Measurements from ENCODE around the gene LIME1. TPM values are rescaled to one million over a fixed set of nuclear protein-coding genes. Genes with fewer than 3 reads are reported as not detected.

Gene LIME1
- total RNA-seq, 4 donors from 2014 or later, result 12.2 to 36.5 (median 16.9) TPM

DNA sequence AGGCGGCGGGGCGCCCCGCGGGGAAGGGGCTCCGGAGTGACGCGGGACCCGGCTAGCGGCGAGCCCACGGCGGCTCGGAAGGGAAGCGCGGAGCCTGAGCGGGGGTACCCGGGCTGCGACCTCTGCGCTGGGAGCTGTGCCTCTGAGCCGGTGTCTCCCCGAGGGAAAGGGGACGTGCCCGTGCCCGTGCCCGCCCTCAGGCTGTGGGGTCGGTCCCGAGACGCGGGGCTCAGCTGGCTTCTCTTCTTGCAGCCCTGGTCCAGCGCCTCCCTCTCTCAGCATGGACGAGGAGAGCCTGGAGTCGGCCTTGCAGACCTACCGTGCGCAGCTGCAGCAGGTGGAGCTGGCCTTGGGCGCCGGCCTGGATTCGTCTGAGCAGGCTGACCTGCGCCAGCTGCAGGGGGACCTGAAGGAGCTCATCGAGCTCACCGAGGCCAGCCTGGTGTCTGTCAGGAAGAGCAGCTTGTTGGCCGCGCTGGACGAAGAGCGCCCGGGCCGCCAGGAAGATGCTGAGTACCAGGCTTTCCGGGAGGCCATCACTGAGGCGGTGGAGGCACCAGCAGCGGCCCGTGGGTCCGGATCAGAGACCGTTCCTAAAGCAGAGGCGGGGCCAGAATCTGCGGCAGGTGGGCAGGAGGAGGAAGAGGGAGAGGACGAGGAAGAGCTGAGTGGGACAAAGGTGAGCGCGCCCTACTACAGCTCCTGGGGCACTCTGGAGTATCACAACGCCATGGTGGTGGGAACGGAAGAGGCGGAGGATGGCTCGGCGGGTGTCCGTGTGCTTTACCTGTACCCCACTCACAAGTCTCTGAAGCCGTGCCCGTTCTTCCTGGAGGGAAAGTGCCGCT, 27.9 kb upstream of the LIME1 start:
- peak; percentile 67 to 79 for DNase-seq (ENCODE audit: low spot score in 2 of 2)
- H3K27ac ChIP-seq, result peak overlapping the region; percentile 94
- H3K27me3 ChIP-seq, result no peaks in the 10 kb centered on the region
- no peak for TF ChIP-seq POLR2A (IDR thresholded peaks at IDR 0.05)
- no peak for TF ChIP-seq POLR2AphosphoS5 (IDR thresholded peaks at IDR 0.05)
- TF ChIP-seq, protein P1, sequence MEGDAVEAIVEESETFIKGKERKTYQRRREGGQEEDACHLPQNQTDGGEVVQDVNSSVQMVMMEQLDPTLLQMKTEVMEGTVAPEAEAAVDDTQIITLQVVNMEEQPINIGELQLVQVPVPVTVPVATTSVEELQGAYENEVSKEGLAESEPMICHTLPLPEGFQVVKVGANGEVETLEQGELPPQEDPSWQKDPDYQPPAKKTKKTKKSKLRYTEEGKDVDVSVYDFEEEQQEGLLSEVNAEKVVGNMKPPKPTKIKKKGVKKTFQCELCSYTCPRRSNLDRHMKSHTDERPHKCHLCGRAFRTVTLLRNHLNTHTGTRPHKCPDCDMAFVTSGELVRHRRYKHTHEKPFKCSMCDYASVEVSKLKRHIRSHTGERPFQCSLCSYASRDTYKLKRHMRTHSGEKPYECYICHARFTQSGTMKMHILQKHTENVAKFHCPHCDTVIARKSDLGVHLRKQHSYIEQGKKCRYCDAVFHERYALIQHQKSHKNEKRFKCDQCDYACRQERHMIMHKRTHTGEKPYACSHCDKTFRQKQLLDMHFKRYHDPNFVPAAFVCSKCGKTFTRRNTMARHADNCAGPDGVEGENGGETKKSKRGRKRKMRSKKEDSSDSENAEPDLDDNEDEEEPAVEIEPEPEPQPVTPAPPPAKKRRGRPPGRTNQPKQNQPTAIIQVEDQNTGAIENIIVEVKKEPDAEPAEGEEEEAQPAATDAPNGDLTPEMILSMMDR (IDR thresholded peaks at IDR 0.05), result no peak
- TF ChIP-seq EP300 (IDR thresholded peaks at IDR 0.05), result no peak
- no peaks in the 10 kb centered on the region for H3K9me3 ChIP-seq
- peak overlapping the region; percentile 94 for H3K4me3 ChIP-seq
- H3K36me3 ChIP-seq, result peaks cover 60% of the 10 kb centered on the region
- peaks cover 26% of the 10 kb centered on the region for H3K4me1 ChIP-seq
- 55% methylated on average over 25 of the region's 67 CpGs for WGBS

DNA sequence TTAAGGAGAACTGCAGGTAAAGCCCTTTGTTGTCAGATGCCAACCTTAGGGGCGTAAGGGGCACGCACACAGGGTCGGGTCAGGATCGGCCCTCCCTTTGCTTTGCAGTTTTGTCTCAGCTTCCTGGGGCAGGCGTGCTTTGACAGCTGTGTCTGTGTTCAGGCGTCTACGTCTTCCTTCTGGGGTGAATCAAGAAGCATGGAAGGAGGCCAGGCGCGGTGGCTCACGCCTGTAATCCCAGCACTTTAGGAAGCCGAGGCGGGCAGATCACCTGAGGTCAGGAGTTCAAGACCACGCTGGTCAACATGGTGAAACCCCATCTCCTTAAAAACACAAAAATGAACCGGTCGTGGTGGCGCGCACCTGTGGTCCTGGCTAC, 27.3 kb upstream of the LIME1 start:
- TF ChIP-seq EP300 (IDR thresholded peaks at IDR 0.05), result no peak
- TF ChIP-seq POLR2AphosphoS5 (IDR thresholded peaks at IDR 0.05), result no peak
- TF ChIP-seq, protein P1 (IDR thresholded peaks at IDR 0.05), result no peak
- no peak for TF ChIP-seq POLR2A (IDR thresholded peaks at IDR 0.05)
- Histone ChIP-seq H3K36me3 (peaks cover 56% of the 10 kb centered on the region), H3K9me3 (no peaks in the 10 kb centered on the region), H3K27me3 (no peaks in the 10 kb centered on the region), H3K4me1 (peaks cover 26% of the 10 kb centered on the region), H3K4me3 (peak overlapping the region; percentile 94), H3K27ac (no peak overlapping the region)
- 94% methylated on average over 17 of the region's 17 CpGs for WGBS
- peak; percentile 61 to 73 for DNase-seq (ENCODE audit: low spot score in 2 of 2)

DNA sequence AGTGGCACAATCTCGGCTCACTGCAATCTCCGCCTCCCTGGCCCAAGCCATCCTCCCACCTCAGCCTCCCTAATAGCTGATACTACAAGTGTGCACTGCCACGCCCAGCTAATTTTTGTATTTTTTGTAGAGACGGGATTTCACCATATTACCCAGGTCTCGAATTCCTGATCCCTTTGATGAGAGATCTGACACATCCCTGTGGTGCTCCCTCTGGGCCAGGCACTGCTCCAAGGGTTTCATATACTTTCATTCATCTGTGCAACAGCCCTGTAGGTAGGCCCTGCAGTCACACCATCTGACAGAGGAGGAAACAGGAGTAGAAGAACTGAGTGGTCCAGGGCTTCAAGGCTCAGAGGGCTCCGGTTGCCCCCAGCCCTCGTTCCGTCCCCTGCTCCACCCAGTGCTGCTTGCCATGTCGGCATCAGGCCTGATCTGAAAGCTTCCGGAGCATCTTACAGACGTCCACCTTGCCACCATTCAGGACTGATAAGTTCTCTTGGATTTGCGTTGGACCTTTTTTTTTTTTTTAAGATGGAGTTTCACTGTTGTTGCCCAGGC, 25.3 kb upstream of the LIME1 start:
- Histone ChIP-seq H3K4me3 (no peak overlapping the region), H3K27ac (no peak overlapping the region), H3K9me3 (peaks cover 9% of the 10 kb centered on the region), H3K4me1 (peaks cover 23% of the 10 kb centered on the region), H3K36me3 (peaks cover 51% of the 10 kb centered on the region), H3K27me3 (no peaks in the 10 kb centered on the region)
- 81% methylated on average over 12 of the region's 12 CpGs for WGBS
- DNase-seq (ENCODE audit: low spot score in 2 of 2), result peak; percentile 47 to 51
- TF ChIP-seq POLR2A (IDR thresholded peaks at IDR 0.05) (no peak), POLR2AphosphoS5 (IDR thresholded peaks at IDR 0.05) (no peak), EP300 (IDR thresholded peaks at IDR 0.05) (no peak)
- TF ChIP-seq, protein P1 (IDR thresholded peaks at IDR 0.05), result no peak

DNA sequence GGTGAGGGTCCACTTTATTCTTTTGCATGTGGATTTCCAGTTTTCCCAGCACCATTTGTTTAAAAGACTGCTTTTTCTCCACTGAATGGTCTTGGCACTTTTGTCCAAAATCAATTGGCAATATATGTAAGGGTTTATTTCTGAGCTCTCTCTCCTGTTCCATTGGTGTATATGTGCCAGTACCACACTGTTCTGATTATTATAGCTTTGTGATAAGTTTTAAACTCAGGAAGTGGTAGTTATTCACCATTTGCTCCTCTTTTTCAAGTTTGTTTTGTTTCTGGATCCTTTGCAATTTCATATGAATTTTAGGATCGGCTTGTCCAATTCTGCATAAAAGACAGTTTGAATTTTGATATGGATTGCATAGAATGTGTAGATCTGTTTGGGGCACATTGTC, 24.3 kb upstream of the LIME1 start:
- TF ChIP-seq POLR2AphosphoS5 (IDR thresholded peaks at IDR 0.05) (no peak), POLR2A (IDR thresholded peaks at IDR 0.05) (no peak), EP300 (IDR thresholded peaks at IDR 0.05) (no peak)
- TF ChIP-seq, protein P1 (IDR thresholded peaks at IDR 0.05), result no peak
- no peak for DNase-seq (ENCODE audit: low spot score in 2 of 2)
- Histone ChIP-seq H3K4me1 (peaks cover 14% of the 10 kb centered on the region), H3K36me3 (peaks cover 53% of the 10 kb centered on the region), H3K9me3 (peaks cover 9% of the 10 kb centered on the region), H3K27ac (no peak overlapping the region), H3K4me3 (no peak overlapping the region), H3K27me3 (no peaks in the 10 kb centered on the region)
- WGBS, result 100% methylated on average over 1 of the region's 1 CpG

- TF ChIP-seq EP300 (IDR thresholded peaks at IDR 0.05), result no peak
- TF ChIP-seq POLR2AphosphoS5 (IDR thresholded peaks at IDR 0.05), result no peak
- TF ChIP-seq, protein P1 (IDR thresholded peaks at IDR 0.05), result no peak
- TF ChIP-seq POLR2A (IDR thresholded peaks at IDR 0.05), result no peak
- Histone ChIP-seq H3K4me3 (no peak overlapping the region), H3K27ac (no peak overlapping the region), H3K27me3 (no peaks in the 10 kb centered on the region), H3K9me3 (peaks cover 19% of the 10 kb centered on the region), H3K36me3 (peaks cover 64% of the 10 kb centered on the region), H3K4me1 (no peaks in the 10 kb centered on the region)
- WGBS, result 98% methylated on average over 5 of the region's 5 CpGs
- DNase-seq (ENCODE audit: low spot score in 2 of 2), result no peak
These were observed 21.6 kb upstream of the LIME1 start for GRCh38 chr20:63714858-63715257.

All from suprapubic skin (tissue), 4 donors.